Ishikawa (cell line): ENCODE results near the gene AUTS2.

Experiments used
- CEBPB ChIP-seq: IDR thresholded peaks from 2 replicates; pipeline ENCODE4 v1.6.1; 2012
- CREB1 ChIP-seq: IDR thresholded peaks from 2 replicates; pipeline ENCODE4 v1.6.1; 2012; ENCODE audit warnings: low read depth
- EGR1 ChIP-seq: IDR thresholded peaks from 2 replicates; pipeline ENCODE4 v1.6.1; 2012
- EP300 ChIP-seq: IDR thresholded peaks from 2 replicates; pipeline ENCODE4 v1.6.1; 2012; ENCODE audit warnings: borderline replicate concordance
- FOXM1 ChIP-seq: IDR thresholded peaks from 2 replicates; pipeline ENCODE4 v1.6.1; 2012; ENCODE audit warnings: low read depth, borderline replicate concordance
- MAX ChIP-seq: IDR thresholded peaks from 2 replicates; pipeline ENCODE4 v1.6.1; 2012
- NFIC ChIP-seq: IDR thresholded peaks from 2 replicates; pipeline ENCODE4 v1.6.1; 2012
- RAD21 ChIP-seq: IDR thresholded peaks from 2 replicates; pipeline ENCODE4 v1.6.1; 2012; ENCODE audit warnings: low read depth
- REST ChIP-seq: IDR thresholded peaks from 2 replicates; pipeline ENCODE4 v1.6.1; 2012; ENCODE audit warnings: low read depth, mild to moderate bottlenecking
- TAF1 ChIP-seq: IDR thresholded peaks from 2 replicates; pipeline ENCODE4 v1.6.1; 2012; ENCODE audit warnings: low read depth, mild to moderate bottlenecking
- TCF12 ChIP-seq: IDR thresholded peaks from 2 replicates; pipeline ENCODE4 v1.6.1; 2012; ENCODE audit warnings: low read depth
- TEAD4 ChIP-seq: IDR thresholded peaks from 2 replicates; pipeline ENCODE4 v1.6.1; 2012
- USF1 ChIP-seq: IDR thresholded peaks from 2 replicates; pipeline ENCODE4 v1.6.1; 2012
- YY1 ChIP-seq: IDR thresholded peaks from 2 replicates; pipeline ENCODE4 v1.6.1; 2012; ENCODE audit warnings: low read depth
- ZBTB7A ChIP-seq: IDR thresholded peaks from 2 replicates; pipeline ENCODE4 v1.6.1; 2012; ENCODE audit warnings: low read depth

The AUTS2 gene

GRCh38 chr7:70506434-70506833 is 908.2 kb downstream of the AUTS2 start:
- TF ChIP-seq CEBPB (no peak), USF1 (no peak), TCF12 (no peak)

GRCh38 chr7:70512144-70512543 is 913.9 kb downstream of the AUTS2 start:
- TF ChIP-seq MAX = no peak
- no peak for TF ChIP-seq CREB1
- TF ChIP-seq RAD21 = no peak
- no peak for TF ChIP-seq TEAD4
- TF ChIP-seq REST = no peak
- TF ChIP-seq EGR1 = no peak

GRCh38 chr7:70512761-70513160 is 914.5 kb downstream of the AUTS2 start:
- no peak for TF ChIP-seq USF1

GRCh38 chr7:70520611-70521010 is 922.3 kb downstream of the AUTS2 start:
- no peak for TF ChIP-seq FOXM1
- no peak for TF ChIP-seq TEAD4
- TF ChIP-seq REST = no peak

- TF ChIP-seq EP300 = no peak
- TF ChIP-seq CEBPB = no peak
- no peak for TF ChIP-seq RAD21
- no peak for TF ChIP-seq TEAD4
- no peak for TF ChIP-seq CREB1
- no peak for TF ChIP-seq NFIC
- TF ChIP-seq USF1 = no peak
- no peak for TF ChIP-seq TAF1
- no peak for TF ChIP-seq YY1
- TF ChIP-seq REST = no peak
- TF ChIP-seq MAX = no peak
- no peak for TF ChIP-seq EGR1
- TF ChIP-seq ZBTB7A = no peak
- TF ChIP-seq FOXM1 = no peak
- TF ChIP-seq TCF12 = no peak
These were observed 925.1 kb downstream of the AUTS2 start for GRCh38 chr7:70523249-70523988.
